NB4 (cell line): ENCODE results near the gene CREB5.

Experiments used
- CTCF ChIP-seq: IDR thresholded peaks from one replicate; pipeline ENCODE4 v1.5.1; 2012; ENCODE audit warnings: low read depth, low read length
- MAX ChIP-seq: IDR thresholded peaks from 2 replicates; pipeline ENCODE4 v1.6.1; 2011; ENCODE audit warnings: low read depth, low read length
- POLR2A ChIP-seq: IDR thresholded peaks from 2 replicates; pipeline ENCODE4 v1.6.1; 2011; ENCODE audit warnings: mild to moderate bottlenecking; ENCODE audit not compliant: insufficient read length; ENCODE audit errors: extremely low read depth

GRCh38 chr7:28591725-28592349 is 179.5 kb downstream of the CREB5 start:
- TF ChIP-seq CTCF (no peak), POLR2A (no peak), MAX (no peak)
